Mesenchymal stem cell (in vitro differentiated cells and primary cell): ENCODE results near the gene EPM2A.

Experiments
- DNase-seq: peaks from one replicate; pipeline ENCODE4 v3.0.0-alpha.2; 2013
- H2AFZ ChIP-seq: one replicate; pipeline ENCODE4 v1.6.1; 2013; ENCODE audit warnings: low read depth, mild to moderate bottlenecking, control low read depth, inconsistent platforms, low read length, moderate library complexity
- H2AK5ac ChIP-seq: 2 replicates; pipeline ENCODE4 v1.6.1; 2013; ENCODE audit warnings: low read length, moderate library complexity, mild to moderate bottlenecking, inconsistent platforms; ENCODE audit not compliant: severe bottlenecking
- H2BK120ac ChIP-seq: one replicate; pipeline ENCODE4 v1.6.1; 2013; ENCODE audit warnings: low read depth, mild to moderate bottlenecking, inconsistent platforms, low read length, moderate library complexity
- H2BK12ac ChIP-seq, 2 experiments: one replicate each; pipeline ENCODE4 v1.6.1; 2013; ENCODE audit warnings: inconsistent platforms in 2 of 2, low read length in 2 of 2, mild to moderate bottlenecking in 2 of 2, moderate library complexity in 2 of 2, control low read depth in 1 of 2
- H2BK15ac ChIP-seq: one replicate; pipeline ENCODE4 v1.6.1; 2013; ENCODE audit warnings: mild to moderate bottlenecking, low read depth, inconsistent platforms; ENCODE audit not compliant: poor library complexity, severe bottlenecking
- H2BK5ac ChIP-seq: 2 replicates; pipeline ENCODE4 v1.6.1; 2013; ENCODE audit warnings: low read depth, mild to moderate bottlenecking, low read length, control low read depth, inconsistent platforms; ENCODE audit not compliant: poor library complexity, severe bottlenecking
- H3K14ac ChIP-seq, 2 experiments: one replicate each; pipeline ENCODE4 v1.6.1; 2013; ENCODE audit warnings: inconsistent platforms in 2 of 2, low read length in 2 of 2, control low read depth in 1 of 2, mild to moderate bottlenecking in 1 of 2, moderate library complexity in 1 of 2
- H3K18ac ChIP-seq, 2 experiments: one replicate each; pipeline ENCODE4 v1.6.1; 2013; ENCODE audit warnings: inconsistent platforms in 2 of 2, low read length in 2 of 2, control low read depth in 1 of 2, low read depth in 1 of 2, mild to moderate bottlenecking in 1 of 2
- H3K23ac ChIP-seq, 2 experiments: one replicate each; pipeline ENCODE4 v1.6.1; 2013; ENCODE audit warnings: inconsistent platforms in 2 of 2, low read length in 2 of 2, mild to moderate bottlenecking in 2 of 2, moderate library complexity in 2 of 2, control low read depth in 1 of 2
- H3K27ac ChIP-seq: 2 replicates; pipeline ENCODE4 v1.5.1; 2013; ENCODE audit warnings: mild to moderate bottlenecking, moderate library complexity, low read length, control low read depth, inconsistent platforms; ENCODE audit not compliant: poor library complexity, severe bottlenecking
- H3K27me3 ChIP-seq, 2 experiments: 2 replicates each; pipeline versions ENCODE4 v1.6.1 to v1.7.0; 2013; ENCODE audit warnings: low read length in 2 of 2, mild to moderate bottlenecking in 2 of 2, moderate library complexity in 2 of 2, control low read depth in 1 of 2, inconsistent platforms in 1 of 2; ENCODE audit not compliant: control insufficient read depth in 1 of 2, insufficient read depth in 1 of 2
- H3K36me3 ChIP-seq, 2 experiments: 2 replicates each; pipeline versions ENCODE4 v1.6.1 to v1.7.0; 2013; ENCODE audit warnings: low read length in 2 of 2, control low read depth in 1 of 2, inconsistent platforms in 1 of 2, low read depth in 1 of 2, mild to moderate bottlenecking in 1 of 2; ENCODE audit not compliant: insufficient read depth in 2 of 2, control insufficient read depth in 1 of 2
- H3K4ac ChIP-seq, 2 experiments: one replicate each; pipeline ENCODE4 v1.6.1; 2013; ENCODE audit warnings: inconsistent platforms in 2 of 2, low read length in 2 of 2, mild to moderate bottlenecking in 2 of 2, moderate library complexity in 2 of 2, control low read depth in 1 of 2, low read depth in 1 of 2
- H3K4me1 ChIP-seq: 2 replicates; pipeline ENCODE4 v1.6.1; 2013; ENCODE audit warnings: low read depth, low read length, control low read depth; ENCODE audit not compliant: control insufficient read depth, insufficient read depth
- H3K4me2 ChIP-seq: 2 replicates; pipeline ENCODE4 v1.6.1; 2013; ENCODE audit warnings: low read length, mild to moderate bottlenecking, inconsistent platforms; ENCODE audit not compliant: poor library complexity, severe bottlenecking
- H3K4me3 ChIP-seq, 2 experiments: 2 replicates each; pipeline versions ENCODE4 v1.5.1 to v1.7.0; 2013; ENCODE audit warnings: low read length in 2 of 2, mild to moderate bottlenecking in 2 of 2, control low read depth in 1 of 2, low read depth in 1 of 2; ENCODE audit not compliant: insufficient read depth in 1 of 2
- H3K79me1 ChIP-seq: replicated peaks from 2 replicates; pipeline ENCODE4 v1.6.1; 2013; ENCODE audit warnings: mild to moderate bottlenecking, control low read depth, low read length, inconsistent platforms; ENCODE audit not compliant: poor library complexity, severe bottlenecking
- H3K9ac ChIP-seq: 2 replicates; pipeline ENCODE4 v1.7.0; 2013; ENCODE audit warnings: mild to moderate bottlenecking, low read length, moderate library complexity
- H3K9me3 ChIP-seq: 2 replicates; pipeline ENCODE4 v1.7.0; 2013; ENCODE audit warnings: mild to moderate bottlenecking, low read length; ENCODE audit not compliant: control insufficient read depth
- H4K8ac ChIP-seq: one replicate; pipeline ENCODE4 v1.6.1; 2013; ENCODE audit warnings: inconsistent platforms, mild to moderate bottlenecking, low read length, moderate library complexity
- H4K91ac ChIP-seq: one replicate; pipeline ENCODE4 v1.6.1; 2013; ENCODE audit warnings: mild to moderate bottlenecking, low read length, inconsistent platforms
- WGBS: methylation state at CpG from one replicate; pipeline ENCODE4 v1.1.7; 2013; ENCODE audit warnings: mixed read lengths; 5-methylcytosine and 5-hydroxymethylcytosine counted together

EPM2A gene

GRCh38 chr6:145756170-145756662, 20.9 kb upstream of the EPM2A start:
- Histone ChIP-seq H2BK15ac (no peak overlapping the region), H2BK12ac (no peak overlapping the region), H3K4me2 (no peak overlapping the region), H3K14ac (no peak overlapping the region), H3K9me3 (no peaks in the 10 kb centered on the region), H3K4ac (no peak overlapping the region), H4K8ac (no peak overlapping the region), H2AFZ (no peak overlapping the region), H3K79me1 (no peaks in the 10 kb centered on the region), H2BK5ac (no peak overlapping the region), H2AK5ac (no peak overlapping the region), H3K9ac (no peak overlapping the region), H3K4me3 (no peak overlapping the region), H2BK120ac (no peak overlapping the region), H3K18ac (no peak overlapping the region), H3K23ac (no peak overlapping the region), H3K36me3 (no peaks in the 10 kb centered on the region), H3K27ac (no peak overlapping the region), H3K27me3 (no peaks in the 10 kb centered on the region), H4K91ac (no peak overlapping the region), H3K4me1 (no peaks in the 10 kb centered on the region)
- WGBS, result no CpG with 5 or more reads among the region's 1 CpG
- DNase-seq, result peak; percentile 90

DNA sequence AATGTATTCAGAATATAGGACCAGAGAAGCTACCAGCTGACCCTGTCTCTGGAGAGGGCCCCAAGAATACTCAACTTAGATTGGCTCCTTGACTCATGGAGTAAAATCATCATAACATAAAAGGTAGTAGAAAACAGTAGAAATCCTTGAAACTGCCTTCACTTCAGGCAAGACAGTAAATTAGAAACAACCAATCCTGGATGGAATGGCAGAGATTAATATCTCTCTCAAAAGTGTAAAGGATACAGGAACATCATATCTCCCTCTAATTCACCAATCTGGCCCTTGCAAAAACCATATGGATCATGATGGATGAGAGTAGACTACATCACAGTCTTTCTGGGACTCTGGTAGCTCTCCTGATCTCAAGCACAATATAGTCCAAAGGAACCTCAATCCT, 20.4 kb upstream of the EPM2A start:
- H3K18ac ChIP-seq, result peak overlapping the region in 1 of 2 experiments; percentile 2
- H4K91ac ChIP-seq, result no peak overlapping the region

GRCh38 chr6:145752638-145753037, 17.3 kb upstream of the EPM2A start:
- no peak overlapping the region for H4K91ac ChIP-seq
- H3K18ac ChIP-seq, result no peak overlapping the region
- H3K27ac ChIP-seq, result no peak overlapping the region
- H2BK15ac ChIP-seq, result no peak overlapping the region
- no peak overlapping the region for H2BK5ac ChIP-seq
- H2BK12ac ChIP-seq, result no peak overlapping the region
- no peaks in the 10 kb centered on the region for H3K4me1 ChIP-seq
- H3K4ac ChIP-seq, result no peak overlapping the region
- no peak overlapping the region for H4K8ac ChIP-seq
- H3K14ac ChIP-seq, result no peak overlapping the region
- no peaks in the 10 kb centered on the region for H3K9me3 ChIP-seq
- no peak overlapping the region for H3K4me3 ChIP-seq
- H3K79me1 ChIP-seq, result no peaks in the 10 kb centered on the region
- H3K9ac ChIP-seq, result no peak overlapping the region
- no peak overlapping the region for H3K4me2 ChIP-seq
- no peaks in the 10 kb centered on the region for H3K27me3 ChIP-seq
- H2AFZ ChIP-seq, result no peak overlapping the region
- no peak overlapping the region for H3K23ac ChIP-seq
- no peaks in the 10 kb centered on the region for H3K36me3 ChIP-seq
- WGBS, result 50% methylated on average over 1 of the region's 2 CpGs
- H2BK120ac ChIP-seq, result no peak overlapping the region
- DNase-seq, result no peak
- no peak overlapping the region for H2AK5ac ChIP-seq

More for the DNA sequence above, 20.4 kb upstream of the EPM2A start:
- Histone ChIP-seq H3K27ac (no peak overlapping the region), H2BK15ac (no peak overlapping the region), H3K9ac (no peak overlapping the region), H3K4me1 (no peaks in the 10 kb centered on the region), H2BK5ac (no peak overlapping the region), H2AK5ac (no peak overlapping the region), H3K23ac (no peak overlapping the region), H2AFZ (no peak overlapping the region), H2BK120ac (no peak overlapping the region), H3K14ac (no peak overlapping the region), H2BK12ac (no peak overlapping the region), H3K36me3 (no peaks in the 10 kb centered on the region), H4K8ac (no peak overlapping the region), H3K27me3 (no peaks in the 10 kb centered on the region), H3K4ac (no peak overlapping the region), H3K4me2 (no peak overlapping the region), H3K79me1 (no peaks in the 10 kb centered on the region), H3K4me3 (no peak overlapping the region), H3K9me3 (no peaks in the 10 kb centered on the region)
- DNase-seq, result no peak

DNA sequence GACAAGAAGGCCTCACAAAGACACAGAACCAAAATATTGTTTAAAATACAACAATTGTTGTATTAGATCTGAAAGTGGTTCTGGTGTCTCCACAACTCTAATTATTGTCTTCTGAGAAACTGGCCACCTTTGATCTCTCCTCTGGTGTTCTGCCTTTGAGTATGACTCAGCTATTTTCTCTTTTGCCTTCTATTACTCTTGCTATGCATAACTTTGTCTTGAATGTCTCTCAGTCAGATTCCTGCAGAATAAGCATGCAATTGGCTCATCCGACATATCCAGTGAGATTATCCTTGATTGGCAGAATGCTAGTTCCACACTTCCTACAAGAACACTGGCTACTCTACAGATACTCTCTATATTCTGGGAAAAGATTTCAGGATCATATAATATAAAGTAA, 14.3 kb upstream of the EPM2A start:
- Histone ChIP-seq H3K4me3 (no peak overlapping the region), H2AK5ac (no peak overlapping the region), H3K36me3 (no peaks in the 10 kb centered on the region), H4K91ac (no peak overlapping the region), H2BK5ac (no peak overlapping the region), H4K8ac (no peak overlapping the region), H3K27me3 (no peaks in the 10 kb centered on the region), H2AFZ (no peak overlapping the region), H3K23ac (no peak overlapping the region), H3K4ac (no peak overlapping the region), H3K14ac (no peak overlapping the region), H3K18ac (no peak overlapping the region), H3K27ac (no peak overlapping the region), H3K4me2 (no peak overlapping the region), H2BK120ac (no peak overlapping the region), H3K9ac (peak overlapping the region; percentile 10), H3K79me1 (no peaks in the 10 kb centered on the region), H2BK15ac (no peak overlapping the region), H2BK12ac (no peak overlapping the region), H3K4me1 (no peaks in the 10 kb centered on the region), H3K9me3 (no peaks in the 10 kb centered on the region)
- peak; percentile 83 for DNase-seq
- WGBS, result no CpG with 5 or more reads among the region's 1 CpG
